ENCODE results near the gene MESP2.

DNA sequence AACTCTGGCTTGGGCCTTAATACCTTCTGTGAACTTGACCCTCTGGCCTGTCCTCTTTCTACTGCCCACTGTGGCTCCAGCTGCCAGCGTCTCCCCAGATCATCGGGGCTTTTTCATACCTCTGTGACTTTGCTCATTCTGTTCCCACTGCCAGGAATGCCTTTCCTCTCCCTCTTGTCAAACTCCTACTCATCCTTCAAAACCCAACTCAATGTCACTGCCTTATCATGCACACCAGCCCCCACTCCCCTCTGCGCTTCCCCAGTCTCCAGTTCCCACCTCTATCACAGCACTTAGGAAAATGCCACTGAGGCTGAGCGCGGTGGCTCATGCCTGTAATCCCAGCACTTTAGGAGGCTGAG lies 33.6 kb downstream of the MESP2 start:
- no peak for TF ChIP-seq MAFK (IDR thresholded peaks at IDR 0.05; ENCODE audit: low read depth, low read length)
- no peak for TF ChIP-seq SIX5 (IDR thresholded peaks at IDR 0.05; ENCODE audit: low read depth, low read length)
- no peak for TF ChIP-seq EP300 (IDR thresholded peaks at IDR 0.05; ENCODE audit: borderline replicate concordance in 1 of 2, low read depth in 2 of 2, low read length in 2 of 2)
- TF ChIP-seq POLR2A (IDR thresholded peaks at IDR 0.05; ENCODE audit: control extremely low read depth in 1 of 2, low read depth in 2 of 2, low read length in 2 of 2): no peak
- TF ChIP-seq MAX (IDR thresholded peaks at IDR 0.05): no peak
- TF ChIP-seq, protein P1, sequence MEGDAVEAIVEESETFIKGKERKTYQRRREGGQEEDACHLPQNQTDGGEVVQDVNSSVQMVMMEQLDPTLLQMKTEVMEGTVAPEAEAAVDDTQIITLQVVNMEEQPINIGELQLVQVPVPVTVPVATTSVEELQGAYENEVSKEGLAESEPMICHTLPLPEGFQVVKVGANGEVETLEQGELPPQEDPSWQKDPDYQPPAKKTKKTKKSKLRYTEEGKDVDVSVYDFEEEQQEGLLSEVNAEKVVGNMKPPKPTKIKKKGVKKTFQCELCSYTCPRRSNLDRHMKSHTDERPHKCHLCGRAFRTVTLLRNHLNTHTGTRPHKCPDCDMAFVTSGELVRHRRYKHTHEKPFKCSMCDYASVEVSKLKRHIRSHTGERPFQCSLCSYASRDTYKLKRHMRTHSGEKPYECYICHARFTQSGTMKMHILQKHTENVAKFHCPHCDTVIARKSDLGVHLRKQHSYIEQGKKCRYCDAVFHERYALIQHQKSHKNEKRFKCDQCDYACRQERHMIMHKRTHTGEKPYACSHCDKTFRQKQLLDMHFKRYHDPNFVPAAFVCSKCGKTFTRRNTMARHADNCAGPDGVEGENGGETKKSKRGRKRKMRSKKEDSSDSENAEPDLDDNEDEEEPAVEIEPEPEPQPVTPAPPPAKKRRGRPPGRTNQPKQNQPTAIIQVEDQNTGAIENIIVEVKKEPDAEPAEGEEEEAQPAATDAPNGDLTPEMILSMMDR (IDR thresholded peaks at IDR 0.05; ENCODE audit: control extremely low read depth in 1 of 3, insufficient read depth in 1 of 3, low read depth in 1 of 3, low read length in 3 of 3): no peak
- TF ChIP-seq RNF2 (IDR thresholded peaks at IDR 0.05; ENCODE audit: borderline replicate concordance, low read depth, low read length, missing control alignments, poor library complexity, severe bottlenecking): no peak
- no peak for TF ChIP-seq CHD2 (IDR thresholded peaks at IDR 0.05; ENCODE audit: low read length)
- no peak for TF ChIP-seq SAP30 (IDR thresholded peaks at IDR 0.05; ENCODE audit: insufficient read depth, insufficient replicate concordance, low read length)
- TF ChIP-seq CBX8 (IDR thresholded peaks at IDR 0.05; ENCODE audit: borderline replicate concordance, low read depth, low read length): no peak
